AG10803 (cell line): ENCODE data around the gene NSMF.
A peak's percentile ranks its signal among the peaks of the same experiment; 100 is the strongest.

ENCODE experiments used
- DNase-seq: peaks from one replicate; pipeline ENCODE4 v3.0.0; 2010; ENCODE audit warnings: low read depth
- H3K4me3 ChIP-seq: 2 replicates; pipeline ENCODE4 v1.5.1; 2011; ENCODE audit warnings: mild to moderate bottlenecking, low read length, control low read depth
- TF ChIP-seq, protein P1 (sequence below): conservative IDR thresholded peaks from 2 replicates; pipeline ENCODE4 v1.5.1; 2011; ENCODE audit warnings: mild to moderate bottlenecking, low read length, control low read depth, inconsistent platforms

NSMF gene, protein sequence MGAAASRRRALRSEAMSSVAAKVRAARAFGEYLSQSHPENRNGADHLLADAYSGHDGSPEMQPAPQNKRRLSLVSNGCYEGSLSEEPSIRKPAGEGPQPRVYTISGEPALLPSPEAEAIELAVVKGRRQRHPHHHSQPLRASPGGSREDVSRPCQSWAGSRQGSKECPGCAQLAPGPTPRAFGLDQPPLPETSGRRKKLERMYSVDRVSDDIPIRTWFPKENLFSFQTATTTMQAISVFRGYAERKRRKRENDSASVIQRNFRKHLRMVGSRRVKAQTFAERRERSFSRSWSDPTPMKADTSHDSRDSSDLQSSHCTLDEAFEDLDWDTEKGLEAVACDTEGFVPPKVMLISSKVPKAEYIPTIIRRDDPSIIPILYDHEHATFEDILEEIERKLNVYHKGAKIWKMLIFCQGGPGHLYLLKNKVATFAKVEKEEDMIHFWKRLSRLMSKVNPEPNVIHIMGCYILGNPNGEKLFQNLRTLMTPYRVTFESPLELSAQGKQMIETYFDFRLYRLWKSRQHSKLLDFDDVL

DNA sequence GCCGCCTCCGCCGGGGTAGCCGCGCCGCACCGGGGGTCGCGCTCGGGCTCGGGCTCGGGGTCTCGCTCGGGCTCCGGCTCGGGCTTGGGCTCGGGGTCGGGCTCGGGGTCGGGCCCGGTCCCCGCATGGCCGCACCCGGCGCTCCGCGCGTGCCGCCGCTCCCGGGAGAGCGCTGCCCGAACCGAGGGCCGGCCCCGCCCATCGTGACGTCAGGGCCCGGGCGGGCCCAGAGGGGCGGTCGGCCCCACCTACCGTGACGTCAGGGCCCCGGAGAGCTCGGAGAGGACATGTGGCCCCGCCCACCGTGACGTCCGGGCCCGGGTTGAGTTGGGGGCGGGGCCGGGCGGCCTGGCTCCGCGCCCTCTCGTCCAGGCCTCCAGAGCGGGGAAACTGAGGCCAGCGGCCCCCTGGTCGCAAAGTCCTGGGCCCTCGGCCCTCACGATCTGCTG lies at the start of gene NSMF:
TSS of gene NSMF (minus strand) at position 183 of the 449 bp plus-strand sequence. CDS start 232 bp downstream, outside the sequence.
- peak; percentile 83 for DNase-seq
- TF ChIP-seq, protein P1, sequence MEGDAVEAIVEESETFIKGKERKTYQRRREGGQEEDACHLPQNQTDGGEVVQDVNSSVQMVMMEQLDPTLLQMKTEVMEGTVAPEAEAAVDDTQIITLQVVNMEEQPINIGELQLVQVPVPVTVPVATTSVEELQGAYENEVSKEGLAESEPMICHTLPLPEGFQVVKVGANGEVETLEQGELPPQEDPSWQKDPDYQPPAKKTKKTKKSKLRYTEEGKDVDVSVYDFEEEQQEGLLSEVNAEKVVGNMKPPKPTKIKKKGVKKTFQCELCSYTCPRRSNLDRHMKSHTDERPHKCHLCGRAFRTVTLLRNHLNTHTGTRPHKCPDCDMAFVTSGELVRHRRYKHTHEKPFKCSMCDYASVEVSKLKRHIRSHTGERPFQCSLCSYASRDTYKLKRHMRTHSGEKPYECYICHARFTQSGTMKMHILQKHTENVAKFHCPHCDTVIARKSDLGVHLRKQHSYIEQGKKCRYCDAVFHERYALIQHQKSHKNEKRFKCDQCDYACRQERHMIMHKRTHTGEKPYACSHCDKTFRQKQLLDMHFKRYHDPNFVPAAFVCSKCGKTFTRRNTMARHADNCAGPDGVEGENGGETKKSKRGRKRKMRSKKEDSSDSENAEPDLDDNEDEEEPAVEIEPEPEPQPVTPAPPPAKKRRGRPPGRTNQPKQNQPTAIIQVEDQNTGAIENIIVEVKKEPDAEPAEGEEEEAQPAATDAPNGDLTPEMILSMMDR = no peak
- H3K4me3 ChIP-seq = peak within 1 kb of the TSS; percentile 67

DNA sequence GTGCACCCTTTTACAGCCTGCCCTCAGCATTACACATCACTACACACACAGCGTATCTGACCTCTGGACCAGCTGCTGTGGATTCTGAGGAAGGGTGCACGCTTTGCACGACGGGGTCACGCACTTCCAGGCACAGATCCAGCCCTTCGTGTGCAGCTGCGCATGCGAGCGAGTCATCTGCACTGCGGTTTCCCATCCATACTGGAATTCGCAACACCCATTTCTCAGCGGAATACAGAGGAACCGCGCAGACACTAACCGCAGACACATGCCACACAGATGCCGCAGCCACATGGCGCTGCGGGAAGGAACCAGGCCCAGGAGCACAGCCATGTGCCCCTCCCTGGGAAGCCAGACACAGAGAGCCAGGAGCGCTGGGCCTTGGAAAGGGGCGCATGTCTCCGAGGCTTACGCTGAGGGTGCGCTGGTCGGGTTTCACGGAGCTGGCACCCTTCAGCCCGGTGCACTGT lies 47.6 kb upstream of the NSMF start:
- H3K4me3 ChIP-seq = no peak overlapping the region
- TF ChIP-seq, protein P1 = no peak
- peak; percentile 93 for DNase-seq

DNA sequence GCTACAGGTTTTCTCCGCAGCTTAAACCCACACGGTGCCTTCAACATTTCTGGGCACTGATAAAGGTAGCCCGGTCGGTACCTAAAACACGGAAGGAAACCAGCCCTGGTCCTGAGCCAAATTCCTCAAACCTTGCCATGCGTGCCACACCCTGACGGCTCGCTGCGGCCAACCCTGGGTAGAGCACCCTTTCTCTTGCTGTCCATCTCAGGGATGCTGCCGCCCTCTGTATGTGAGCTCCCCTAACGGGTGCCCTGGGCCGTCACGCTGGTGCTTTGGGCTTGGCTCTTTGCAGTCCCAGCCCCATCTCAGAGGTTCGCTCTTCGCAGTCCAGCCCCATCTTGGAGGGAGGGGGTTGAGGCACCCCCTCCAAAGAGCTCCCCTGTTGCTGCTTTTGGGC lies 47.1 kb upstream of the NSMF start:
- DNase-seq = no peak
- H3K4me3 ChIP-seq = no peak overlapping the region
- TF ChIP-seq, protein P1 = no peak

DNA sequence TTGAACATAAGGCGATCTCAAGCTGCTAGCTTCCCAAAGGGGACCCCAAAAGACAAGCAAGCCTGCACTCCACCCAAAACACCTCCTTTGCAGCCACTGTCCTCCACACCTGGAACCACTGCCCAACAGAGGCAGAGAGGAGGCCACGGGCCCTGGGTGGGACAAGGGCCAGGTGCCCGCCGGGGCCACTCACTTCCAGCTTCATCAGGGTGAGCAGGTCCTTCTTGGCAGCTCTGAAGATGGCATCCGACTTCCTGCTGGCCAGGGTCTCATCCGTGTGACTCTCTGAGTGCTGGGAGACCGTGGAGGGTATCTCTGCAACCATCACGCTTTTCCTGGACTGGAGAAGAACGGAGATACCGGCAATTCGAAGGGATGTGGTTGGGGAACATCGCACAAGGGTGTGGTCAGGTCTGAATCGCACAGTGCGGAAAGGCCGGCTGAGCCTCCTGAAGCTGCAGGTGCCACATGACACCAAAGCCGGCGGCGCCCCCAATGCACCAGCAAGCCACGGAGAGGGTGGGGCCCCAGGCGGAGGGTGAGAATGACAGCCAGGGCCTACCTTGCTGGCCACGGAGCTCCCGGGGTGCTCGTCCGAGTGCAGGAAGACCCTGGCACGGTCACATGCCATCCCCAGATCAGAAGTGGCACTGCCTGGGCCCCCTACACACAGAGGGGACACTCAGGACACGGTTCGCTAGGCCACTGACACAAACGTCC lies 46.4 kb upstream of the NSMF start:
- DNase-seq = no peak
- H3K4me3 ChIP-seq = no peak overlapping the region
- TF ChIP-seq, protein P1 = no peak

DNA sequence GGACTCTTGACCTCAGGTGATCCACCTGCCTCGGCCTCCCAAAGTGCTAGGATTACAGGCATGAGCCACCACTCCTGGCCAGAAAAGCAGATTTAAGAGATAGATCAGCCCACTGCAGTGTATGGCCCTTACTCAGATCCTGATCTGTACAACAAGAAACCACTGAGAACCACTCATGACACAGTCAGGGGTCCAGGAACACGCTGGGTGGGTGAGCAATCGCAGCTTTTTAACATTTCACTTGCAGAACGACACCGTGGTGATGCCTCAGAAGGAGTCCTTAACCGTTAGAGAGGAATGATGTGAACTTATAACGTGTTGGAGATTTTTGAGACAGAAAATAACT lies 45.3 kb upstream of the NSMF start:
- H3K4me3 ChIP-seq = no peak overlapping the region
- no peak for DNase-seq
- TF ChIP-seq, protein P1 = no peak

DNA sequence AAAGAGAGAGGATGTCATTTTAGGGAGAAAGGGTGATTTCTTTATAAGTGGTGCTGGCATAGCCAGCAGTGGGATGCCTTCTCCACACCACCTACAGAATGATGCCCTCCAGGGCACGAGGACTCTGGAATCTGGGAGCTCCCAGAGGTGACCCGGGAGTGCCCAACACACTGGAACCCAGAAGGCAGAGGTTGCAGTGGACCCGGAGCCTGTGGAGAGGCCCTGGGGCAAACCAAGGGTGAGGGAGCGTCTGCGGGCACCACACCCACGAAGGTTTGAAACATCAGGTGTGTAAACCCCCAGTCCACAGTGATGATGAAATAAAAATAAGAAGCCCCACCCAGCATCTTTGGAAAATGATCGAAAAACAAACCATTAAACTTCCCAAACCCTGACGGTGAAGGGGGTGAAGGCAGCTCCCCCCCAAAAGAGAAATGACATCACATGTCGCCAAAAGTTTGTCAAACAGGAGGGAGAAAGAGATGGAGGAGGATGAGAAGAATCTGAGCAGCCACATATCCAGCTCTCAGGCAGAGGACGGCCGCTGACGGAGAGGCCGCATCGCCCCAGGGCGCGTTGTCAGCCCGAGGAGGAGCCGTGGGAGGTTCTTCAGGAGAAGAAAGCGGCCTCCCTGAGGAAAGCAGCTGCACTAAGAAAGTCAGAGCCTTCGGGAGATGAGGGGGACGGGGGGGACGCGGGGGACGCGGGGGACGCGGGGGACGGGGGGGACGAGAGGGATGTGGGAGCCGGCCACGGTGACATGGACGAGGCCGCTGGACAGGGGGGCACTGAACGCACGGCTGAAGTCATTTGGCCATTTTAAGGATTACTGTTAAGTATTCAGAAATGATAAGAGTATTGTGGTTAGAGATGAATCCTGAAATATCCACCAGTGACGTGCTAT lies 43.1 kb upstream of the NSMF start:
- TF ChIP-seq, protein P1 = no peak
- no peak for DNase-seq
- H3K4me3 ChIP-seq = no peak overlapping the region
